ENCODE measurements around the gene ASTL. TPM values are rescaled to one million over a fixed set of nuclear protein-coding genes. Genes with fewer than 3 reads are reported as not detected.
A peak's percentile ranks its signal among the peaks of the same experiment; 100 is the strongest.

Gene ASTL
- total RNA-seq, 1 experiment from 2014 or later, result 0.18 TPM

DNA sequence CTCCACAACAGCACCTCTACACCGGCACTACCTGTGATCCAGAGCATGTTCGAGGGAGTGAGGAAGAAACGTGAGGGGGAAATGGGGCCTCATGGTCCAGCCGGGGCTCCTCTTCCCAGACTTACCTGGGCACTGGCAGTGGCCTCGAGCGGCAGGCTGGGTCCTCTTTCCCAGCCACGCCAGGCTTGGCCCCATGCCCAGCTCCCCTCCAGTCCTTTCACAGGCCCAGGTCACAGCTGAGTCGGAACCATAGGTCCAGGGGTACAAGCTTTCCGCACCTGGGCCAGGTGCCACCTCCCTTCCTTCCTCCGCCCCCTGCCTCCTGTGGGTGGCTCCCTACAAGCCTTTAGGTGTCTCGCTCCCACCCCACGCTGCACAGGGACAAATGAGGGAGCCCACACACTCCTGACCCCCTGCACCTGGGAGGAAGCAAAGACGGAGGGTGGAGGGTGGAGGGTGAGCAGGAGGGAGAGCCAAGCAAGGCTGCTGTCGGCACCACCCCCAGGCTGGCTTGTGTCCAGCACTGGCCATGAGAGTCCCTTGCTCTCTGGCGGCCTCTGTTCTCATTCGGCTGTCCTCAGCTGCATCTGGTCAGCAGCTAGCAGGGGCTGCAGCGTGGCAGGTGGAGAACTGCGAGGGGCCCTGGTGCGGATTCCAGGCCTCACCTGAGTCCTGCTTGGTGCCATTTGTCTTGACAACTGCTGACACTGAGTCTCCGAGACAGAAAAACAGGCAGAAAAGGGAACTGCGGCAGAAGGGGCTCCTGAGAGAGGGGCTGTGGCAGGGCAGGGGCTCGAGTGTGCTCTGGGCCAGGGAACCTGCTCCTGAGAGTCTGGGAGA, 48.7 kb downstream of the ASTL start:
- Histone ChIP-seq H3K36me3 (ENCODE audit: control insufficient read depth, insufficient read depth, low read length) (no peaks in the 10 kb centered on the region), H3K4me3 (ENCODE audit: low read depth in 2 of 2, low read length in 2 of 2) (no peak overlapping the region), H3K27ac (ENCODE audit: low read length) (no peak overlapping the region), H3K27me3 (ENCODE audit: control insufficient read depth, insufficient read depth, low read length) (no peaks in the 10 kb centered on the region), H3K4me1 (ENCODE audit: control insufficient read depth, insufficient read depth, low read length) (no peaks in the 10 kb centered on the region), H3K9me3 (ENCODE audit: control insufficient read depth, insufficient read depth, low read depth, low read length) (no peaks in the 10 kb centered on the region)
- CTCF ChIA-PET, result no interaction called here
- in situ Hi-C loops (cut with HindIII; ENCODE audit: low pct_unique_long_range_greater_than_20kb, low sequenced_read_pairs) (no loop called here), intact Hi-C loops (cut with micrococcal nuclease; ENCODE audit: unreplicated experiment) (no loop called here)
- POLR2A ChIA-PET, result no interaction called here
- no peak for DNase-seq (ENCODE audit: low read depth, low spot score)
- ATAC-seq, result no peak
- no peak for TF ChIP-seq POLR2AphosphoS5 (IDR thresholded peaks at IDR 0.05; ENCODE audit: low read depth, low read length)
- TF ChIP-seq SIN3A (IDR thresholded peaks at IDR 0.05; ENCODE audit: borderline replicate concordance, insufficient read depth, low read depth, low read length), result no peak
- TF ChIP-seq, protein P1, sequence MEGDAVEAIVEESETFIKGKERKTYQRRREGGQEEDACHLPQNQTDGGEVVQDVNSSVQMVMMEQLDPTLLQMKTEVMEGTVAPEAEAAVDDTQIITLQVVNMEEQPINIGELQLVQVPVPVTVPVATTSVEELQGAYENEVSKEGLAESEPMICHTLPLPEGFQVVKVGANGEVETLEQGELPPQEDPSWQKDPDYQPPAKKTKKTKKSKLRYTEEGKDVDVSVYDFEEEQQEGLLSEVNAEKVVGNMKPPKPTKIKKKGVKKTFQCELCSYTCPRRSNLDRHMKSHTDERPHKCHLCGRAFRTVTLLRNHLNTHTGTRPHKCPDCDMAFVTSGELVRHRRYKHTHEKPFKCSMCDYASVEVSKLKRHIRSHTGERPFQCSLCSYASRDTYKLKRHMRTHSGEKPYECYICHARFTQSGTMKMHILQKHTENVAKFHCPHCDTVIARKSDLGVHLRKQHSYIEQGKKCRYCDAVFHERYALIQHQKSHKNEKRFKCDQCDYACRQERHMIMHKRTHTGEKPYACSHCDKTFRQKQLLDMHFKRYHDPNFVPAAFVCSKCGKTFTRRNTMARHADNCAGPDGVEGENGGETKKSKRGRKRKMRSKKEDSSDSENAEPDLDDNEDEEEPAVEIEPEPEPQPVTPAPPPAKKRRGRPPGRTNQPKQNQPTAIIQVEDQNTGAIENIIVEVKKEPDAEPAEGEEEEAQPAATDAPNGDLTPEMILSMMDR (IDR thresholded peaks at IDR 0.05), result no peak
- TF ChIP-seq TCF7L2 (IDR thresholded peaks at IDR 0.05; ENCODE audit: low read depth, low read length), result no peak
- TF ChIP-seq, protein P2, sequence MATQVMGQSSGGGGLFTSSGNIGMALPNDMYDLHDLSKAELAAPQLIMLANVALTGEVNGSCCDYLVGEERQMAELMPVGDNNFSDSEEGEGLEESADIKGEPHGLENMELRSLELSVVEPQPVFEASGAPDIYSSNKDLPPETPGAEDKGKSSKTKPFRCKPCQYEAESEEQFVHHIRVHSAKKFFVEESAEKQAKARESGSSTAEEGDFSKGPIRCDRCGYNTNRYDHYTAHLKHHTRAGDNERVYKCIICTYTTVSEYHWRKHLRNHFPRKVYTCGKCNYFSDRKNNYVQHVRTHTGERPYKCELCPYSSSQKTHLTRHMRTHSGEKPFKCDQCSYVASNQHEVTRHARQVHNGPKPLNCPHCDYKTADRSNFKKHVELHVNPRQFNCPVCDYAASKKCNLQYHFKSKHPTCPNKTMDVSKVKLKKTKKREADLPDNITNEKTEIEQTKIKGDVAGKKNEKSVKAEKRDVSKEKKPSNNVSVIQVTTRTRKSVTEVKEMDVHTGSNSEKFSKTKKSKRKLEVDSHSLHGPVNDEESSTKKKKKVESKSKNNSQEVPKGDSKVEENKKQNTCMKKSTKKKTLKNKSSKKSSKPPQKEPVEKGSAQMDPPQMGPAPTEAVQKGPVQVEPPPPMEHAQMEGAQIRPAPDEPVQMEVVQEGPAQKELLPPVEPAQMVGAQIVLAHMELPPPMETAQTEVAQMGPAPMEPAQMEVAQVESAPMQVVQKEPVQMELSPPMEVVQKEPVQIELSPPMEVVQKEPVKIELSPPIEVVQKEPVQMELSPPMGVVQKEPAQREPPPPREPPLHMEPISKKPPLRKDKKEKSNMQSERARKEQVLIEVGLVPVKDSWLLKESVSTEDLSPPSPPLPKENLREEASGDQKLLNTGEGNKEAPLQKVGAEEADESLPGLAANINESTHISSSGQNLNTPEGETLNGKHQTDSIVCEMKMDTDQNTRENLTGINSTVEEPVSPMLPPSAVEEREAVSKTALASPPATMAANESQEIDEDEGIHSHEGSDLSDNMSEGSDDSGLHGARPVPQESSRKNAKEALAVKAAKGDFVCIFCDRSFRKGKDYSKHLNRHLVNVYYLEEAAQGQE (IDR thresholded peaks at IDR 0.05; ENCODE audit: insufficient read depth in 1 of 2, low read depth in 2 of 2, low read length in 1 of 2), result no peak
- no TSS peak for BruUV-seq (replicated peaks)

DNA sequence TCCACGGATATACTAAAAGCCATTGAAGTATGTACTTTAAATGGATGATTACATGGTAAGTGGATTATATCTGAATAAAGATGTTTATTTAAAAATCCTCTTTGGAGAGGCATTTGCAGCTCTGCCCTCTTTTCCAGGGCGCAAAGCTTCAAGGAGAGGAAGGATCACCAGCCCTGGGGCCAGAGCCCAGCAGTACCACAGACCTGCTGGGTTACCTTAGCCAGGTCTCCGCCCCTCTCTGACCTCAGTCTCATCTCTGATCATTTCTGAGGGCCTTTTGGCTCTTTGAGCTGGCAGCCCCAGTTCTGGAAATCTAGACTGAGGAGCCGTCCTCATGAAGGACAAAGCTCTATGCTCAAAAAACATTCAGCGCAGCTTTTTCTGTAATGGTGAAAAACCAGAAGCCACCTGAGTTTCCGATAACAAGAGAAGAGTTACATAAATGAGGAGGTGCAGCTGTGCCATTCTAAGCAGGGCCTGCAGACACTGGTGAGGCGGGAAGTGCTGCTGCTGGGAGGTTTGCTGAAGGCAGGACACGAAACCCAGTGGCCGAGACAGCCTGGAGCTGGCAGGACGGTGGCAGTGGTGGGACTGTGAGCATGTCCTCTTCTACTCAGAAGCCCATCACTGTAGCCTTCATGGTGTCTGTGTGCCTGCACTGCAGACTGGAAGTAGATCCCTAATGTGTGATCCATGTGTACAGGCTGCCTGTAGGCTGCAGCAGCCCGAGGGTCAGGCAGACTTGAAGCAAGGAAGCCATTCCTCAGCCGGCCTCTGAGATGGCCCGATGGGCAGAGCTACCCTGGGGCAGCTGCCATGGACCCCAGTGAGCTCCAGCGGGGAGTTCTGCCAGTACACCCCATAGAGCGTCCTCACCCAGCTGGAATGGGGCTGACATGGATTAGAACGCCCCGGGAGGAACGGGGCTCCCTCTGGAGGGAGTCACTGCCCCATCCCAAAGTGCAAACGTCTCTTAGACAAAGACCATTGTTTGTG, 49.7 kb downstream of the ASTL start:
- no peak overlapping the region for H3K4me3 ChIP-seq (ENCODE audit: low read depth in 2 of 2, low read length in 2 of 2)
- ChIA-PET CTCF (no interaction called here), POLR2A (no interaction called here)
- ATAC-seq, result peak; percentile 32; the same call in 1 of the 2 replicates
- intact Hi-C loops (cut with micrococcal nuclease; ENCODE audit: unreplicated experiment), result no loop called here
- TF ChIP-seq, protein P1 (IDR thresholded peaks at IDR 0.05), result no peak
- no peak for TF ChIP-seq POLR2AphosphoS5 (IDR thresholded peaks at IDR 0.05; ENCODE audit: low read depth, low read length)
- no peak for TF ChIP-seq SIN3A (IDR thresholded peaks at IDR 0.05; ENCODE audit: borderline replicate concordance, insufficient read depth, low read depth, low read length)
- TF ChIP-seq, protein P2 (IDR thresholded peaks at IDR 0.05; ENCODE audit: insufficient read depth in 1 of 2, low read depth in 2 of 2, low read length in 1 of 2), result no peak
- TF ChIP-seq TCF7L2 (IDR thresholded peaks at IDR 0.05; ENCODE audit: low read depth, low read length), result no peak
- BruUV-seq (replicated peaks), result no TSS peak
- H3K36me3 ChIP-seq (ENCODE audit: control insufficient read depth, insufficient read depth, low read length), result no peaks in the 10 kb centered on the region
- no peaks in the 10 kb centered on the region for H3K9me3 ChIP-seq (ENCODE audit: control insufficient read depth, insufficient read depth, low read depth, low read length)
- no peak overlapping the region for H3K27ac ChIP-seq (ENCODE audit: low read length)
- no peaks in the 10 kb centered on the region for H3K27me3 ChIP-seq (ENCODE audit: control insufficient read depth, insufficient read depth, low read length)
- H3K4me1 ChIP-seq (ENCODE audit: control insufficient read depth, insufficient read depth, low read length), result no peaks in the 10 kb centered on the region
- DNase-seq (ENCODE audit: low read depth, low spot score), result no peak
- in situ Hi-C loops (cut with HindIII; ENCODE audit: low pct_unique_long_range_greater_than_20kb, low sequenced_read_pairs), result no loop called here

All from Panc1 (cell line).